Measurements from ENCODE around the gene LRRN4. TPM values are rescaled to one million over a fixed set of nuclear protein-coding genes. Genes with fewer than 3 reads are reported as not detected.

LRRN4 gene
- total and polyA plus RNA-seq, 2 donors from 2014 or later: 1.6 to 89.3 TPM

GRCh38 chr20:5996765-5997164 lies 57.1 kb downstream of the LRRN4 start:
- no peaks in the 10 kb centered on the region for H3K27me3 ChIP-seq (ENCODE audit: control insufficient read depth, insufficient read depth, low read length)
- DNase-seq: peak in 1 of 5 donors; percentile 12
- intact Hi-C loops (cut with DNase I): no loop called here
- peaks cover 0 to 8% (median 0%) of the 10 kb centered on the region in 3 donors for H3K4me1 ChIP-seq (ENCODE audit: control insufficient read depth in 2 of 3, insufficient read depth in 2 of 3, low read depth in 1 of 3, low read length in 3 of 3)
- H3K36me3 ChIP-seq (ENCODE audit: control insufficient read depth in 2 of 3, insufficient read depth in 3 of 3, low read length in 3 of 3): peaks cover 0 to 3% (median 0%) of the 10 kb centered on the region in 3 donors
- no peak overlapping the region for H3K4me3 ChIP-seq (ENCODE audit: low read length in 3 of 3)
- H3K9ac ChIP-seq (ENCODE audit: low read length in 3 of 3): no peak overlapping the region
- no peaks in the 10 kb centered on the region for H3K9me3 ChIP-seq (ENCODE audit: control insufficient read depth in 2 of 3, insufficient read depth in 1 of 3, low read length in 3 of 3)
- TF ChIP-seq, protein P1, sequence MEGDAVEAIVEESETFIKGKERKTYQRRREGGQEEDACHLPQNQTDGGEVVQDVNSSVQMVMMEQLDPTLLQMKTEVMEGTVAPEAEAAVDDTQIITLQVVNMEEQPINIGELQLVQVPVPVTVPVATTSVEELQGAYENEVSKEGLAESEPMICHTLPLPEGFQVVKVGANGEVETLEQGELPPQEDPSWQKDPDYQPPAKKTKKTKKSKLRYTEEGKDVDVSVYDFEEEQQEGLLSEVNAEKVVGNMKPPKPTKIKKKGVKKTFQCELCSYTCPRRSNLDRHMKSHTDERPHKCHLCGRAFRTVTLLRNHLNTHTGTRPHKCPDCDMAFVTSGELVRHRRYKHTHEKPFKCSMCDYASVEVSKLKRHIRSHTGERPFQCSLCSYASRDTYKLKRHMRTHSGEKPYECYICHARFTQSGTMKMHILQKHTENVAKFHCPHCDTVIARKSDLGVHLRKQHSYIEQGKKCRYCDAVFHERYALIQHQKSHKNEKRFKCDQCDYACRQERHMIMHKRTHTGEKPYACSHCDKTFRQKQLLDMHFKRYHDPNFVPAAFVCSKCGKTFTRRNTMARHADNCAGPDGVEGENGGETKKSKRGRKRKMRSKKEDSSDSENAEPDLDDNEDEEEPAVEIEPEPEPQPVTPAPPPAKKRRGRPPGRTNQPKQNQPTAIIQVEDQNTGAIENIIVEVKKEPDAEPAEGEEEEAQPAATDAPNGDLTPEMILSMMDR (IDR thresholded peaks at IDR 0.05; ENCODE audit: borderline replicate concordance, extremely low read depth, insufficient read depth): no peak
- H3K27ac ChIP-seq (ENCODE audit: low read depth in 2 of 2, low read length in 2 of 2): no peak overlapping the region
- FAIRE-seq: no peak

GRCh38 chr20:5991623-5992441 lies 62.0 kb downstream of the LRRN4 start:
- Histone ChIP-seq H3K27me3 (ENCODE audit: control insufficient read depth, insufficient read depth, low read length) (no peaks in the 10 kb centered on the region), H3K27ac (ENCODE audit: low read depth in 2 of 2, low read length in 2 of 2) (no peak overlapping the region), H3K36me3 (ENCODE audit: control insufficient read depth in 2 of 3, insufficient read depth in 3 of 3, low read length in 3 of 3) (no peaks in the 10 kb centered on the region), H3K9ac (ENCODE audit: low read length in 3 of 3) (no peak overlapping the region), H3K4me1 (ENCODE audit: control insufficient read depth in 2 of 3, insufficient read depth in 2 of 3, low read depth in 1 of 3, low read length in 3 of 3) (peaks cover 0 to 8% (median 0%) of the 10 kb centered on the region in 3 donors), H3K4me3 (ENCODE audit: low read length in 3 of 3) (no peak overlapping the region), H3K9me3 (ENCODE audit: control insufficient read depth in 2 of 3, insufficient read depth in 1 of 3, low read length in 3 of 3) (no peaks in the 10 kb centered on the region)
- no peak for FAIRE-seq
- DNase-seq: no peak
- TF ChIP-seq, protein P1 (IDR thresholded peaks at IDR 0.05; ENCODE audit: borderline replicate concordance, extremely low read depth, insufficient read depth): no peak
- intact Hi-C loops (cut with DNase I): no loop called here

DNA sequence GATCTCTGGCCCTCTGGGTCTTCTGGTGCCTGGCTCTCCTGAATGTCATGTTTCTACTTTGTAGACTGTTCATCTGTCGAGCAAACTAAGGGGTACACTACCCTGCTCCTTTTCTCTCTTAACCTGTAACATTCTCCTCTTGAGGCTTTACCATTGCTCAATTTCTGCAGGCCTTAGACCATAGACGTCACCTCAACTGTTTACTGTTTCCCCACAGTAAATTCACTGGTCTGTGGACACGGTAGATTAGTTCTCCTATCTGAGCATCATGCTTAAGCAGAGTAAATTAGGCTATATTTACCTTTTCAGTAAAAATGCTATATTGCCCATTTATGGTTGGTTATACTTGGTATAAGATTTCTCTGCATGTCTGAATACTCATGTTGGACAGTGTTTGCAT lies 62.9 kb downstream of the LRRN4 start:
- no peak overlapping the region for H3K27ac ChIP-seq (ENCODE audit: low read depth in 2 of 2, low read length in 2 of 2)
- no peak overlapping the region for H3K4me3 ChIP-seq (ENCODE audit: low read length in 3 of 3)
- no peak overlapping the region for H3K9ac ChIP-seq (ENCODE audit: low read length in 3 of 3)
- TF ChIP-seq, protein P1 (IDR thresholded peaks at IDR 0.05; ENCODE audit: borderline replicate concordance, extremely low read depth, insufficient read depth): no peak
- FAIRE-seq (no peak), DNase-seq (no peak)
- H3K27me3 ChIP-seq (ENCODE audit: control insufficient read depth, insufficient read depth, low read length): no peaks in the 10 kb centered on the region
- H3K9me3 ChIP-seq (ENCODE audit: control insufficient read depth in 2 of 3, insufficient read depth in 1 of 3, low read length in 3 of 3): no peaks in the 10 kb centered on the region
- no peaks in the 10 kb centered on the region for H3K36me3 ChIP-seq (ENCODE audit: control insufficient read depth in 2 of 3, insufficient read depth in 3 of 3, low read length in 3 of 3)
- intact Hi-C loops (cut with DNase I): no loop called here
- H3K4me1 ChIP-seq (ENCODE audit: control insufficient read depth in 2 of 3, insufficient read depth in 2 of 3, low read depth in 1 of 3, low read length in 3 of 3): peaks cover 0 to 8% (median 0%) of the 10 kb centered on the region in 3 donors

Other genes with a start within 250 kb of the LRRN4 start
- 1.7 TPM for gene CHGB, start 142.6 kb downstream of the LRRN4 start, total RNA-seq
- gene CHGB, start 142.6 kb downstream of the LRRN4 start, polyA plus RNA-seq (ENCODE audit: insufficient read depth, low read depth, low replicate concordance): 6.8 TPM
- 12.3 TPM for gene TRMT6, start 103.5 kb downstream of the LRRN4 start, total RNA-seq
- gene TRMT6, start 103.5 kb downstream of the LRRN4 start, polyA plus RNA-seq (ENCODE audit: insufficient read depth, low read depth, low replicate concordance): 9.1 TPM
- 6.6 TPM for gene MCM8, start 103.4 kb downstream of the LRRN4 start, total RNA-seq
- gene MCM8, start 103.4 kb downstream of the LRRN4 start, polyA plus RNA-seq (ENCODE audit: insufficient read depth, low read depth, low replicate concordance): 1.9 TPM
- 49.1 TPM for gene CRLS1, start 47.9 kb downstream of the LRRN4 start, total RNA-seq
- 88.9 TPM for gene CRLS1, start 47.9 kb downstream of the LRRN4 start, polyA plus RNA-seq (ENCODE audit: insufficient read depth, low read depth, low replicate concordance)
- 0.57 TPM for gene FERMT1, start 69.0 kb upstream of the LRRN4 start, total RNA-seq
- 2.2 TPM for gene FERMT1, start 69.0 kb upstream of the LRRN4 start, polyA plus RNA-seq (ENCODE audit: insufficient read depth, low read depth, low replicate concordance)

All from kidney (tissue), 14 donors.